ENCODE data around the gene NRTN.
"Not testable (repeated sequence)": the region's sequence is repeated elsewhere in the genome, so short reads cannot be mapped to it uniquely, and the experiment has no call there.

The NRTN gene

GRCh38 chr19:5839065-5840017 lies 34.5 kb downstream of the NRTN start, which contains the start of gene FUT6:
FUT6 (minus strand) TSS chr19:5839702; CDS start chr19:5832567, 7,135 bp downstream.
- DNase-seq = no peak

GRCh38 chr19:5841735-5842111 lies 36.9 kb downstream of the NRTN start:
- DNase-seq = not testable (repeated sequence)

- no peak for DNase-seq
These were observed 38.5 kb downstream of the NRTN start for GRCh38 chr19:5843295-5843927.

GRCh38 chr19:5844456-5845433 lies 39.9 kb downstream of the NRTN start:
- no peak for DNase-seq

- DNase-seq = not testable (repeated sequence)
These were observed 43.0 kb downstream of the NRTN start for GRCh38 chr19:5847846-5848245.

- DNase-seq = not testable (repeated sequence)
These were observed 43.8 kb downstream of the NRTN start for GRCh38 chr19:5848621-5849020.

GRCh38 chr19:5850189-5850588 lies 45.3 kb downstream of the NRTN start:
- DNase-seq = no peak

GRCh38 chr19:5850743-5851293 lies 46.0 kb downstream of the NRTN start:
- DNase-seq = no peak

GRCh38 chr19:5851302-5851701 lies 46.4 kb downstream of the NRTN start, which contains the start of gene FUT3:
FUT3 (minus strand) TSS chr19:5851449.
- DNase-seq = no peak

GRCh38 chr19:5854121-5854520 lies 49.3 kb downstream of the NRTN start:
- DNase-seq = not testable (repeated sequence)

GRCh38 chr19:5855151-5855550 lies 50.3 kb downstream of the NRTN start:
- not testable (repeated sequence) for DNase-seq

GRCh38 chr19:5857203-5858081 lies 52.6 kb downstream of the NRTN start:
- no peak for DNase-seq

GRCh38 chr19:5863030-5863665 lies 58.3 kb downstream of the NRTN start:
- no peak for DNase-seq

GRCh38 chr19:5864013-5864720 lies 59.3 kb downstream of the NRTN start:
- DNase-seq = no peak

GRCh38 chr19:5864725-5865486 lies 60.0 kb downstream of the NRTN start:
- no peak for DNase-seq

- DNase-seq = no peak
These were observed 60.9 kb downstream of the NRTN start for GRCh38 chr19:5865772-5866171.

GRCh38 chr19:5867201-5868136 lies 62.6 kb downstream of the NRTN start:
- DNase-seq = no peak

- no peak for DNase-seq
These were observed 66.1 kb downstream of the NRTN start for GRCh38 chr19:5870986-5871394.
